ENCODE results near the gene MMP28. TPM values are rescaled to one million over a fixed set of nuclear protein-coding genes. Genes with fewer than 3 reads are reported as not detected.

MMP28 gene
- total RNA-seq (2014; rRNA removed; shearing (Covaris generic); ENCODE audit: low replicate concordance) = 1.7 TPM in 1 of 2 replicates, not detected in the other

GRCh38 chr17:35795007-35795870 lies at the start of gene MMP28:
Gene MMP28 (minus strand): TSS chr17:35795641. CDS start chr17:35795377, 264 bp downstream.
- in situ Hi-C loops (cut with HindIII; ENCODE audit: low pct_unique_long_range_greater_than_20kb, low sequenced_read_pairs) = no loop called here
- DNase-seq (ENCODE audit: low read depth) = peak; percentile 37

GRCh38 chr17:35844547-35844946 lies 49.1 kb upstream of the MMP28 start:
- in situ Hi-C loops (cut with HindIII; ENCODE audit: low pct_unique_long_range_greater_than_20kb, low sequenced_read_pairs) = no loop called here
- no peak for DNase-seq (ENCODE audit: low read depth)

GRCh38 chr17:35843698-35844097 lies 48.3 kb upstream of the MMP28 start:
- in situ Hi-C loops (cut with HindIII; ENCODE audit: low pct_unique_long_range_greater_than_20kb, low sequenced_read_pairs) = no loop called here
- DNase-seq (ENCODE audit: low read depth) = no peak

- in situ Hi-C loops (cut with HindIII; ENCODE audit: low pct_unique_long_range_greater_than_20kb, low sequenced_read_pairs) = no loop called here
- no peak for DNase-seq (ENCODE audit: low read depth)
Observed at GRCh38 chr17:35842239-35842638, 46.8 kb upstream of the MMP28 start.

GRCh38 chr17:35841505-35841904 lies 46.1 kb upstream of the MMP28 start:
- in situ Hi-C loops (cut with HindIII; ENCODE audit: low pct_unique_long_range_greater_than_20kb, low sequenced_read_pairs) = no loop called here
- DNase-seq (ENCODE audit: low read depth) = no peak

- DNase-seq (ENCODE audit: low read depth) = no peak
- in situ Hi-C loops (cut with HindIII; ENCODE audit: low pct_unique_long_range_greater_than_20kb, low sequenced_read_pairs) = no loop called here
Observed at GRCh38 chr17:35841101-35841500, 45.7 kb upstream of the MMP28 start.

GRCh38 chr17:35825206-35825605 lies 29.8 kb upstream of the MMP28 start:
- in situ Hi-C loops (cut with HindIII; ENCODE audit: low pct_unique_long_range_greater_than_20kb, low sequenced_read_pairs) = no loop called here
- DNase-seq (ENCODE audit: low read depth) = no peak

GRCh38 chr17:35821308-35821707 lies 25.9 kb upstream of the MMP28 start:
- DNase-seq (ENCODE audit: low read depth) = no peak
- in situ Hi-C loops (cut with HindIII; ENCODE audit: low pct_unique_long_range_greater_than_20kb, low sequenced_read_pairs) = no loop called here

GRCh38 chr17:35819455-35819854 lies 24.0 kb upstream of the MMP28 start:
- DNase-seq (ENCODE audit: low read depth) = no peak
- in situ Hi-C loops (cut with HindIII; ENCODE audit: low pct_unique_long_range_greater_than_20kb, low sequenced_read_pairs) = no loop called here

- DNase-seq (ENCODE audit: low read depth) = no peak
- in situ Hi-C loops (cut with HindIII; ENCODE audit: low pct_unique_long_range_greater_than_20kb, low sequenced_read_pairs) = no loop called here
Observed at GRCh38 chr17:35817196-35817595, 21.8 kb upstream of the MMP28 start.

- in situ Hi-C loops (cut with HindIII; ENCODE audit: low pct_unique_long_range_greater_than_20kb, low sequenced_read_pairs) = no loop called here
- DNase-seq (ENCODE audit: low read depth) = no peak
Observed at GRCh38 chr17:35816723-35817122, 21.3 kb upstream of the MMP28 start.

- in situ Hi-C loops (cut with HindIII; ENCODE audit: low pct_unique_long_range_greater_than_20kb, low sequenced_read_pairs) = no loop called here
- DNase-seq (ENCODE audit: low read depth) = no peak
Observed at GRCh38 chr17:35812456-35812855, 17.0 kb upstream of the MMP28 start.

GRCh38 chr17:35811759-35812158 lies 16.3 kb upstream of the MMP28 start:
- in situ Hi-C loops (cut with HindIII; ENCODE audit: low pct_unique_long_range_greater_than_20kb, low sequenced_read_pairs) = no loop called here
- no peak for DNase-seq (ENCODE audit: low read depth)

- in situ Hi-C loops (cut with HindIII; ENCODE audit: low pct_unique_long_range_greater_than_20kb, low sequenced_read_pairs) = no loop called here
- peak; percentile 26 for DNase-seq (ENCODE audit: low read depth)
Observed at GRCh38 chr17:35809855-35810461, 14.5 kb upstream of the MMP28 start.

GRCh38 chr17:35808962-35809854 lies 13.8 kb upstream of the MMP28 start, which contains the start of gene TAF15:
Gene TAF15 (plus strand): TSS chr17:35809484. CDS start chr17:35809570, 86 bp downstream.
- in situ Hi-C loops (cut with HindIII; ENCODE audit: low pct_unique_long_range_greater_than_20kb, low sequenced_read_pairs) = no loop called here
- peak; percentile 99 for DNase-seq (ENCODE audit: low read depth)

GRCh38 chr17:35808240-35808961 lies 13.0 kb upstream of the MMP28 start:
- in situ Hi-C loops (cut with HindIII; ENCODE audit: low pct_unique_long_range_greater_than_20kb, low sequenced_read_pairs) = no loop called here
- DNase-seq (ENCODE audit: low read depth) = peak; percentile 6

GRCh38 chr17:35807371-35808144 lies 12.1 kb upstream of the MMP28 start:
- peak; percentile 33 for DNase-seq (ENCODE audit: low read depth)
- in situ Hi-C loops (cut with HindIII; ENCODE audit: low pct_unique_long_range_greater_than_20kb, low sequenced_read_pairs) = no loop called here

Data from Caki2 (cell line).